Endothelial cell of umbilical vein (primary cell): ENCODE measurements around the gene KRT17.

Experiments used
- POLR2AphosphoS5 ChIP-seq: IDR thresholded peaks from 2 replicates; pipeline ENCODE4 v1.6.1; 2012; ENCODE audit warnings: low read depth, mild to moderate bottlenecking, control low read depth, low read length, moderate library complexity; ENCODE audit not compliant: insufficient read depth
- TF ChIP-seq, protein P1 (sequence below), 2 donors: IDR thresholded peaks; 1 replicate in 1 of 2; 2 replicates in 1 of 2; pipeline ENCODE4 v1.5.1; 2011; ENCODE audit warnings: low read length in 2 of 2, mild to moderate bottlenecking in 2 of 2, moderate library complexity in 2 of 2, control low read depth in 1 of 2, inconsistent platforms in 1 of 2, low read depth in 1 of 2; ENCODE audit not compliant: insufficient read depth in 1 of 2; ENCODE audit errors: extremely low read depth in 1 of 2
- TF ChIP-seq, protein P2 (sequence below): IDR thresholded peaks from 2 replicates; pipeline ENCODE4 v1.6.1; 2011; ENCODE audit not compliant: insufficient read depth, insufficient read length

DNA sequence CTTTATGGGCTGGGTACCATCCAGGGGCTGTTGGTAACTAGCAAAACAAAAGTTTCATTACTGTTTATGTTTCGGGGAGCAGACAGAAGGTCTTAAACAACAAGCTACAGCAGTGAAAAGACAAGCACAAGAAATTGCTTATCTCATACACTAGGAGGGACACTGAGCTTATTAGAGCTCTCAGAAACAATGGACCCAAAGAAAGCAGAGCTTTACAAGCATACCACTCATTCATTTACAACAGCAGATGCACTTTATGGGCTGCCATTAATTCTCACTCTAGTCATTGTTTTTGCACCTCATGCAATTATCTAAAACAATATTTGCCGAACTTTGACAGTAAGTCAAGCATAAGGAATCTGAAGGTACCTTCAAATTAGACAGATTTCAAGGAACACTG, 21.9 kb downstream of the KRT17 start:
- TF ChIP-seq, protein P1, sequence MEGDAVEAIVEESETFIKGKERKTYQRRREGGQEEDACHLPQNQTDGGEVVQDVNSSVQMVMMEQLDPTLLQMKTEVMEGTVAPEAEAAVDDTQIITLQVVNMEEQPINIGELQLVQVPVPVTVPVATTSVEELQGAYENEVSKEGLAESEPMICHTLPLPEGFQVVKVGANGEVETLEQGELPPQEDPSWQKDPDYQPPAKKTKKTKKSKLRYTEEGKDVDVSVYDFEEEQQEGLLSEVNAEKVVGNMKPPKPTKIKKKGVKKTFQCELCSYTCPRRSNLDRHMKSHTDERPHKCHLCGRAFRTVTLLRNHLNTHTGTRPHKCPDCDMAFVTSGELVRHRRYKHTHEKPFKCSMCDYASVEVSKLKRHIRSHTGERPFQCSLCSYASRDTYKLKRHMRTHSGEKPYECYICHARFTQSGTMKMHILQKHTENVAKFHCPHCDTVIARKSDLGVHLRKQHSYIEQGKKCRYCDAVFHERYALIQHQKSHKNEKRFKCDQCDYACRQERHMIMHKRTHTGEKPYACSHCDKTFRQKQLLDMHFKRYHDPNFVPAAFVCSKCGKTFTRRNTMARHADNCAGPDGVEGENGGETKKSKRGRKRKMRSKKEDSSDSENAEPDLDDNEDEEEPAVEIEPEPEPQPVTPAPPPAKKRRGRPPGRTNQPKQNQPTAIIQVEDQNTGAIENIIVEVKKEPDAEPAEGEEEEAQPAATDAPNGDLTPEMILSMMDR (IDR thresholded peaks at IDR 0.05; ENCODE audit: extremely low read depth in 1 of 2, insufficient read depth in 1 of 2, low read depth in 1 of 2, low read length in 2 of 2) = no peak
- TF ChIP-seq, protein P2, sequence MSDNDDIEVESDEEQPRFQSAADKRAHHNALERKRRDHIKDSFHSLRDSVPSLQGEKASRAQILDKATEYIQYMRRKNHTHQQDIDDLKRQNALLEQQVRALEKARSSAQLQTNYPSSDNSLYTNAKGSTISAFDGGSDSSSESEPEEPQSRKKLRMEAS = no peak
- TF ChIP-seq POLR2AphosphoS5 = no peak
